DOHH2 (cell line): ENCODE data around the gene L1CAM.

Source experiments
- EZH2phosphoT487 ChIP-seq: fragments of 200-600 bp; sonication (generic); IDR thresholded peaks from 2 replicates; pipeline ENCODE4 v1.6.1; 2017; ENCODE audit warnings: borderline replicate concordance, mild to moderate bottlenecking, antibody characterized with exemption, low read length, moderate library complexity, mixed read lengths
- TF ChIP-seq, protein P1 (sequence below): fragments of 200-600 bp; sonication (generic); IDR thresholded peaks from one replicate; pipeline ENCODE4 v1.5.1; 2014; ENCODE audit warnings: antibody characterized with exemption, mild to moderate bottlenecking, low read depth, low read length; ENCODE audit not compliant: poor library complexity, severe bottlenecking

DNA sequence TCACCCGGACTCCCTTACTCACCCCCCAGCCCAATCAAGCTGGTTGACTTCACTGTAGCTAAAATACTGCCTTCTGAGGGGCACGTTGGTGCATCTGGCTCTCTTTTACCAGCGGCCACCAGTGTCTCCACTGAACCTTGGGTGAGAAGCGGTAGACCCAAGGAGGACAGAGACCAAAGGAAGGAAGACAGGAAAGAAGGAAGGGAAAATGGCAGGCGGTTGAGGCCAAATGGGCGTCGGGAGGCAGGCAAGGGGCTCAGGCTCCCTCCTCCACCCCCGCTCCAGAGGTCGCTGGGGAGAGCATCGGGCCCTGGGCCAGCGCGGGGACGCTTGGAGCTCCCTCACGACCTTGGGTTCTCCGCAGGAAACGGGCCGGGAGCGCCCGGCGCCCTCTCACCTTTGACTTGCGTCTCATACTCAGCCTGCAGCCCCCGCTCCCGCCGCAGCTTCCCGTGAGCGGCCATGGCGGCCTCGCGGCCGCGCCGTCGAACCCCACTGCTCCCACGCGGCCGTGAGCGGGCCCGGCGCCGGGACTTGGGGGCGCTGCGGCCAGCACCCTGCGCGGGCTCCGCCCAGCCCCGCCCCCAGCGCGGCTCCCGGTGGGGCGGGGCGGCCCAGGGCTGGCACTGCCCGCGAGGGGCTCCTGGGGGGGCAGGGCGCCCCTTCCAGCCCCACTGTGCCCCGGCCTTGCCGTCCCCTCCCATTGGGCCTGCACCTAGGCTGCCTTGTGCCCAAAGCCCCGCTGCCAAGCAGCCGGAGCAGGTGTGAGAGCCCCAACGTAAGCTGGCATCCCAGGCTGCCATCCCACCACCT lies 40.0 kb upstream of the L1CAM start, which contains the start of gene ARHGAP4:
- TF ChIP-seq, protein P1, sequence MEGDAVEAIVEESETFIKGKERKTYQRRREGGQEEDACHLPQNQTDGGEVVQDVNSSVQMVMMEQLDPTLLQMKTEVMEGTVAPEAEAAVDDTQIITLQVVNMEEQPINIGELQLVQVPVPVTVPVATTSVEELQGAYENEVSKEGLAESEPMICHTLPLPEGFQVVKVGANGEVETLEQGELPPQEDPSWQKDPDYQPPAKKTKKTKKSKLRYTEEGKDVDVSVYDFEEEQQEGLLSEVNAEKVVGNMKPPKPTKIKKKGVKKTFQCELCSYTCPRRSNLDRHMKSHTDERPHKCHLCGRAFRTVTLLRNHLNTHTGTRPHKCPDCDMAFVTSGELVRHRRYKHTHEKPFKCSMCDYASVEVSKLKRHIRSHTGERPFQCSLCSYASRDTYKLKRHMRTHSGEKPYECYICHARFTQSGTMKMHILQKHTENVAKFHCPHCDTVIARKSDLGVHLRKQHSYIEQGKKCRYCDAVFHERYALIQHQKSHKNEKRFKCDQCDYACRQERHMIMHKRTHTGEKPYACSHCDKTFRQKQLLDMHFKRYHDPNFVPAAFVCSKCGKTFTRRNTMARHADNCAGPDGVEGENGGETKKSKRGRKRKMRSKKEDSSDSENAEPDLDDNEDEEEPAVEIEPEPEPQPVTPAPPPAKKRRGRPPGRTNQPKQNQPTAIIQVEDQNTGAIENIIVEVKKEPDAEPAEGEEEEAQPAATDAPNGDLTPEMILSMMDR = no peak
- no peak for TF ChIP-seq EZH2phosphoT487
